Activated T-helper 1 cell treated with anti-CD3 and anti-CD28 coated beads, Interleukin-12 subunit alpha, Interleukin-12 subunit beta, Interleukin-2, Interleukin-4 antibody, amounts not matched to agents 30 ng/mL and 10 ng/mL and 1 ng/mL, durations not matched to agents 14 hours and 24 hours and 36 hours (primary cell): ENCODE measurements around the gene SUPT20H. TPM values are rescaled to one million over a fixed set of nuclear protein-coding genes. Genes with fewer than 3 reads are reported as not detected.
"Not testable (repeated sequence)": the region's sequence is repeated elsewhere in the genome, so short reads cannot be mapped to it uniquely, and the experiment has no call there.

Source experiments
- DNase-seq: peaks from one replicate; pipeline ENCODE4 v3.0.0; 2021; ENCODE audit warnings: low spot score
- H3K27ac Mint-ChIP-seq: one replicate; pipeline ENCODE4 v1.8.0; 2021; ENCODE audit warnings: mild to moderate bottlenecking, mixed read lengths
- H3K27me3 Mint-ChIP-seq: one replicate; pipeline ENCODE4 v1.8.0; 2022; ENCODE audit warnings: mild to moderate bottlenecking, moderate library complexity, mixed read lengths; ENCODE audit not compliant: insufficient read depth
- H3K36me3 Mint-ChIP-seq: one replicate; pipeline ENCODE4 v1.8.0; 2021; ENCODE audit warnings: low read depth, mixed read lengths
- H3K4me1 Mint-ChIP-seq: one replicate; pipeline ENCODE4 v1.8.0; 2021; ENCODE audit warnings: low read depth, mixed read lengths
- H3K4me3 Mint-ChIP-seq: one replicate; pipeline ENCODE4 v1.8.0; 2021; ENCODE audit warnings: mild to moderate bottlenecking, moderate library complexity, mixed read lengths
- H3K9me3 Mint-ChIP-seq: one replicate; pipeline ENCODE4 v1.8.0; 2021; ENCODE audit warnings: mixed read lengths
- intact Hi-C: fragments of 100-400 bp; cut with micrococcal nuclease; formaldehyde crosslinking; loops from one replicate; pipeline ENCODE4 v1.15.1; 2024
- total RNA-seq: library from RNA; stranded (reverse); gene quantifications from 2 replicates; pipeline ENCODE4 v1.2.3, GENCODE V29; 2022

The SUPT20H gene
- total RNA-seq, 1 donor from 2014 or later: 75.7 TPM

DNA sequence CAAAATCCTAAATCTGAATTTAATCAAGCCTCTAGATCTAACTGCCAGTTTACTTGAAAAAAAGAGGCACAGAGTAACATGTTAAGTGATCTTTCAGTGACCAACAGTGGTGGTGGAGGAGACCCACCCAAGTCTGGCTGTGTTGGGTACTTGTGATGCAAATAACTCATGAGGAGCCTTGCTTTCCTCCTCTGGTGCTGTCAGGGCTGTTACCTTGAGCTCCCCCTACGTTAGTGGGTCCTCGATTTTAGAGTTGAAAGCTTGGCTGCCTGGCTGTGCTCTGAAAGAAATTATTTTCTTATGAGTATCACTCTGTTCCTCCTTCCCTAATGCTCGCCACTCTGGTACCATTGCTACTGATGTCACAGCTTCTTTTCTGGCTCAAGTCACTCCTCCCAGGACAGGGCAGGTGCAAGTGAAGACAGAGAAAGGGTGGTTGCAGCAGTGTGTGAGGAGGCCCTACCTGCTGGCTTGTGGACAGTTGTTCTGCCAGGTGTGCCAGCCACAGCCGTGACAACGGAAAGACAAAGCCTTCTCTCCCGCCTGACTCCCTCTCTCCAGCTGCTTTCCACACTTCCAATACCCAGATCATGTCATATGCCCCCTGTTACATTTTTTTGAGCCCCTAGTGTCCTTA lies 6.5 kb upstream of the SUPT20H start:
- H3K9me3 Mint-ChIP-seq: no peaks in the 10 kb centered on the region
- no peak for DNase-seq
- H3K4me1 Mint-ChIP-seq: no peaks in the 10 kb centered on the region
- H3K4me3 Mint-ChIP-seq: no peak overlapping the region
- H3K27ac Mint-ChIP-seq: no peak overlapping the region
- intact Hi-C loops: no loop called here
- peaks cover 11% of the 10 kb centered on the region for H3K27me3 Mint-ChIP-seq
- H3K36me3 Mint-ChIP-seq: no peaks in the 10 kb centered on the region

DNA sequence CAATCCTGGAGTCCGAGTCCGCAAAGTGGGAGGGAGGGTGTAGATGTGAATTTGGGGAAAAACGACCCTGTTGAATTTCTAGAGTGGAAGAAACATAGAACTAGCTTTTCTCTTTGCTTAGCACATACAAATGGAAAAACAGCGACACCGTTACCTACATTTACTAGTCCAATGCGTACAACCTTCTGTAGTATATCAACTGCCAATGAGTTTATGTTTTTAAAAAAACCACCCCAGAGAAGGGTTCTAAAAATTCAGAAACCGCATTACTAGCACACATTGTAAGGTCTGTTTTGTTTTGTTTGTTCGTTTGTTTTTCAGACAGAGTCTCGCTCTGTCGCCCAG lies 332 bp upstream of the SUPT20H start:
- Mint-ChIP-seq H3K36me3 (peaks cover 16% of the 10 kb centered on the region), H3K4me1 (peaks cover 11% of the 10 kb centered on the region), H3K27ac (peak overlapping the region; percentile 96), H3K9me3 (no peaks in the 10 kb centered on the region), H3K4me3 (peak overlapping the region; percentile 96), H3K27me3 (peaks cover 8% of the 10 kb centered on the region)
- DNase-seq: no peak
- intact Hi-C loops: loop anchor here (1.0 to 5.0 kb wide), 7 partner anchors 49 to 1977 kb away; partner anchors contain the start of genes EXOSC8, NHLRC3, PROSER1 and RFXAP

DNA sequence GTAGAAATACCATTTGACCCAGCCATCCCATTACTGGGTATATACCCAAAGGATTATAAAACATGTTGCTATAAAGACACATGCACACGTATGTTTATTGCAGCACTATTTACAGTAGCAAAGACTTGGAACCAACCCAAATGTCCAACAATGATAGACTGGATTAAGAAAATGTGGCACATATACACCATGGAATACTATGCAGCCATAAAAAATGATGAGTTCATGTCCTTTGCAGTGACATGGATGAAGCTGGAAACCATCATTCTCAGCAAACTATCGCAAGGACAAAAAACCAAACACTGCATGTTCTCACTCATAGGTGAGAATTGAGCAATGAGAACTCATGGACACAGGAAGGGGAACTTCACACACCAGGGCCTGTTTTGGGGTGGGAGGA lies 3.3 kb downstream of the SUPT20H start:
- H3K27me3 Mint-ChIP-seq, H3K9me3 Mint-ChIP-seq, DNase-seq, H3K27ac Mint-ChIP-seq, H3K4me3 Mint-ChIP-seq: not testable (repeated sequence)
- Mint-ChIP-seq H3K4me1 (peaks cover 31% of the 10 kb centered on the region), H3K36me3 (peaks cover 36% of the 10 kb centered on the region)
- intact Hi-C loops: loop anchor here (5.0 kb wide), 1 partner anchor 1981 kb away; the partner anchor contains the start of genes NHLRC3 and PROSER1

DNA sequence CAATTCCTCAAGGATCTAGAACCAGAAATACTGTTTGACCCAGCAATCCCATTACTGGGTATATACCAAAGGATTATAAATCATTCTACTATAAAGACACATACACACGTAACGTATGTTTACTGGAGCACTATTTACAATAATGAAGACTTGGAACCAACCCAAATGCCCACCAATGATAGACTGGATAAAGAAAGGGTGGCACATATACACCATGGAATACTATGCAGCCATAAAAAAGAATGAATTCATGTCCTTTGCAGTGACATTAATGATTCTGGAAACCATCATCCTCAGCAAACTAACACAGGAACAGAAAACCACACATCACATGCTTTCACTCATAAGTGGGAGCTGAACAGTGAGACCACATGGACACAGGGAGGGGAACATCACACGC lies 6.4 kb downstream of the SUPT20H start:
- peaks cover 41% of the 10 kb centered on the region for H3K36me3 Mint-ChIP-seq
- DNase-seq, H3K27me3 Mint-ChIP-seq, H3K27ac Mint-ChIP-seq, H3K4me3 Mint-ChIP-seq, H3K9me3 Mint-ChIP-seq: not testable (repeated sequence)
- intact Hi-C loops: loop anchor here (5.0 kb wide), 1 partner anchor 901 kb away; no protein-coding TSS in a partner anchor
- peaks cover 22% of the 10 kb centered on the region for H3K4me1 Mint-ChIP-seq

DNA sequence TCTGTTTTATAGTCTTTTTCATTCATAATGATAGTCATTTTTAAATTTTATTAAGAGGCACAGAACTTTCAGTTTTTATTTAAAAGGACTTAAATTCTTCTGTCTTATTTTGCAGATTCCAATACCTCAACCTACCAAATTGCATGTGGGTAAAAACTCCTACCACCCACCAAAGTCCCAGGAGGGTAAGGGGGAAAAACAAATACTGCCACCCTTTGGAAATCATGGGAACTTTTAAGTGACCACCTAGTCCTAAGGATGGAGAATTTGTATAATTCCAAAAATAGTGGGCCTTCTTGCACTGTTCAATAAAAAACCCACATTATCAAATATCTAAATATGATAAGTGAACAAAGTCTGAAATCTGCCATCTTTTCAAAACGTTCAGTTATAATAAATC lies 9.7 kb downstream of the SUPT20H start:
- Mint-ChIP-seq H3K4me3 (no peak overlapping the region), H3K4me1 (peaks cover 21% of the 10 kb centered on the region), H3K27ac (no peak overlapping the region), H3K27me3 (no peaks in the 10 kb centered on the region), H3K9me3 (peaks cover 6% of the 10 kb centered on the region), H3K36me3 (peaks cover 30% of the 10 kb centered on the region)
- intact Hi-C loops: loop anchor here (5.0 kb wide), 1 partner anchor 898 kb away; no protein-coding TSS in a partner anchor
- no peak for DNase-seq

DNA sequence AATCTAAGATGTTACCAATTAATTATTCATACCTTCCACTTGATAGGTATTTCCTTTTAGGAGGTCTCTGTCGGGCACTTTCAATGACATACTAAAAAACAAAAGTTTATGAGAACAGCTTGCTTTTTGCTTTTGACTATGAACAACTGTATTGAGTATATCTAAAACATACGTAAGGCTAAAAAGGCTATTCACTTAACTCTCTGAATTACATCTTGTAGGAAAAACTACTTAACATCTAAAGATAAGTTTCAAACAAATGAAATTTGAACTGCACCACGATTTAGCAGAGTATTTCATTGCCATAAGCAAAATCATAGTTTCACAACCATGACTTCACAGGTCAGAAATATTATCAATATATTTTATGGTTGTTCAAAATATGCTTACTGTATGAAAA lies 11.6 kb downstream of the SUPT20H start:
- intact Hi-C loops: no loop called here
- no peaks in the 10 kb centered on the region for H3K27me3 Mint-ChIP-seq

DNA sequence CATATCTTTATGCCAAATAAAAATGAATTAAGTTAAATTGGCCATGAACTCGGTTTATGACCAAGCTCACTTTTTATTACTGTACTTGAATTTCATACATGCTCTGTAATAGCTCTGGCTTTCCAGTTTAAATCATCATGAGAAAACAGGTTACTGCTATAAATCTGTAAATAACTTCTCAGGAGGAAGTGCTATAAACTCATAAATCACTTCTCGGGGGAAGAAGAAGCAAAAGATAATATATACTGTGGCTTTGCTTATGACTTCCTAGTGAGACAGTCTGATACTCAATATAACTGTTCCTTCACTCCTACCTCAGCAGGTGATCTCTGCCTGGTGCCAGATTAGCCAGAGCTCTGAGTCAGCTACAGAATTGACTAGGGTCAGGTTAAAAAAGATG lies 12.5 kb downstream of the SUPT20H start:
- peaks cover 9% of the 10 kb centered on the region for H3K4me1 Mint-ChIP-seq
- H3K36me3 Mint-ChIP-seq: peaks cover 25% of the 10 kb centered on the region
- H3K27me3 Mint-ChIP-seq: no peaks in the 10 kb centered on the region
- no peak overlapping the region for H3K27ac Mint-ChIP-seq
- no peaks in the 10 kb centered on the region for H3K9me3 Mint-ChIP-seq
- DNase-seq: no peak
- no peak overlapping the region for H3K4me3 Mint-ChIP-seq
- intact Hi-C loops: no loop called here

More for the DNA sequence above, 11.6 kb downstream of the SUPT20H start:
- H3K9me3 Mint-ChIP-seq: peaks cover under 1% of the 10 kb centered on the region
- no peak for DNase-seq
- H3K27ac Mint-ChIP-seq: no peak overlapping the region
- H3K4me1 Mint-ChIP-seq: peaks cover 17% of the 10 kb centered on the region
- peaks cover 26% of the 10 kb centered on the region for H3K36me3 Mint-ChIP-seq
- no peak overlapping the region for H3K4me3 Mint-ChIP-seq

DNA sequence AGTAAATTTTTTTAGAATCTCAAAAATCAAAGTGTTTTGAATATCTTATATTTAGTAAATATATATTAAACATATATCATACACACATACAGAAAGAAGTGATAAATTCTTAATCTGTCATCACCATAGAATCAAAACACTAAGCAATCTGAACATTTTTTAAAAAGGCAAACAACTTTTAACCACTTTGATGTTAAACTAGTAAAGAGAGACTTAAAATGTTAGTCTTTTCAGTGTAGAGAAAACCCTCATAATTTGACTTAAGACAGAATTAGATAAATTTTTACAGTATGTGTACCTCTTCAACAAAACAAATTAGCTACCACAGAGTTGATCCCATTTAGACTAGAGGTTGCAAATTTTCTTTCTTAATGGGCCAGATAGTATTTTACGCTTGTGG lies 13.4 kb downstream of the SUPT20H start:
- H3K27ac Mint-ChIP-seq: no peak overlapping the region
- no peak for DNase-seq
- no peaks in the 10 kb centered on the region for H3K9me3 Mint-ChIP-seq
- intact Hi-C loops: no loop called here
- H3K36me3 Mint-ChIP-seq: peaks cover 25% of the 10 kb centered on the region
- H3K27me3 Mint-ChIP-seq: no peaks in the 10 kb centered on the region
- H3K4me3 Mint-ChIP-seq: no peak overlapping the region
- no peaks in the 10 kb centered on the region for H3K4me1 Mint-ChIP-seq

DNA sequence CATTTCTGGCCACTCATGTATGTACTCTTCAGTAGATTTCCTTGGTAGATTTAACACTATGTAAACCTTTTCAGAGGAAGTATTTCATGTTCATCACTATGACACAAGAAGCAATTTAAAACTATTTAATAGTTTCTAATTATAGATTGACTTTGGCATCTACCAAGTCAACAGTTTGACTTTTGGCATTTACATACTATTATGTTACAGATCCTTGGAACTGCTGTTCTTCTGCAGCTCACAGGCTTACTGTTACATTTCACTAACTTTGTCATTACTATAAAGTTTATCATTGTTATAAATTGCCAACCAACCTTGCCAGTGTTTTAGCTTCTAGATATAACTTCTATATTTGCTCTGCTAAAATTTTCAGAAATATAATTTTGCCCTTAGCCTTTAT lies 18.7 kb downstream of the SUPT20H start:
- Mint-ChIP-seq H3K27ac (no peak overlapping the region), H3K36me3 (peaks cover 30% of the 10 kb centered on the region), H3K4me3 (no peak overlapping the region), H3K4me1 (no peaks in the 10 kb centered on the region), H3K9me3 (no peaks in the 10 kb centered on the region), H3K27me3 (no peaks in the 10 kb centered on the region)
- DNase-seq: no peak
- intact Hi-C loops: no loop called here

DNA sequence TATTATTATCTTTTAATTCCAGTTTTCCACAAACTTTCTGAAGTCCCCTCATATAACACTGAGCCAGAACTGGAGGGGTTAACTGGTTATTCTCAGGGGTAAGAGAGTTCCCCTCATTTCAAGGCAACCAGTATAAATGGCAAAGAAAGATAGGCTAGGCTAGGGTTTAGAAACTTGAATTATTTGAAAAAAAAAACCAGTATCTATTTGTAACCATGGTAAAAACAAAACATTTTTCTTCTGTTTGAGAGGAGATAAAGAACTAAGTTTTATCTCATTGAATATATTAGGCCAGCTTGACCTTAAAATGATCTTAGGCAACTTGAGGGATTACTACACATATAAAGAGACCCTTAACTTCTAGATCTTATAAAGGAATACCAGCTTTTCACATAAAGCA lies 19.6 kb downstream of the SUPT20H start:
- Mint-ChIP-seq H3K4me3 (no peak overlapping the region), H3K27me3 (no peaks in the 10 kb centered on the region), H3K4me1 (no peaks in the 10 kb centered on the region), H3K36me3 (peaks cover 33% of the 10 kb centered on the region), H3K9me3 (no peaks in the 10 kb centered on the region), H3K27ac (no peak overlapping the region)
- no peak for DNase-seq
- intact Hi-C loops: no loop called here

DNA sequence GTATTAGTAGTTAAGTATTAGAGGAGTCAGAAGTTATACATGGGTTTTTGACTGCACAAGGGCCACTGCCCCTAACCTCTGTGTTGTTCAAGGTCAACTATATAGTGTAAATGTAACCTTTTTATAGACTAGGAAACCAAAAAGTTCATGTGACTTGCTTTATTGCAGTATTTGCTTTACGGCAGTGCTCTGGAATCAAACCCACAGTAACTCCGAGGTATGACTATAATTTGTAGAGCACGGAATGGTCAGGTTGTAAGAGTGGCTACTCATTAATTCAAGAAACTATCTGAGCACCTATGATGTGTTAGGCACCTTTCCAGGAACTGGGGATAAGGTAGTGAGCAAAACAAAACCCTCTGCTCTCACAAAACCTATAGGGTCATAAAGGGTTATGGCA lies 22.2 kb downstream of the SUPT20H start:
- Mint-ChIP-seq H3K4me3 (no peak overlapping the region), H3K36me3 (peaks cover 40% of the 10 kb centered on the region), H3K27ac (no peak overlapping the region), H3K9me3 (no peaks in the 10 kb centered on the region), H3K4me1 (no peaks in the 10 kb centered on the region), H3K27me3 (no peaks in the 10 kb centered on the region)
- no peak for DNase-seq
- intact Hi-C loops: no loop called here

DNA sequence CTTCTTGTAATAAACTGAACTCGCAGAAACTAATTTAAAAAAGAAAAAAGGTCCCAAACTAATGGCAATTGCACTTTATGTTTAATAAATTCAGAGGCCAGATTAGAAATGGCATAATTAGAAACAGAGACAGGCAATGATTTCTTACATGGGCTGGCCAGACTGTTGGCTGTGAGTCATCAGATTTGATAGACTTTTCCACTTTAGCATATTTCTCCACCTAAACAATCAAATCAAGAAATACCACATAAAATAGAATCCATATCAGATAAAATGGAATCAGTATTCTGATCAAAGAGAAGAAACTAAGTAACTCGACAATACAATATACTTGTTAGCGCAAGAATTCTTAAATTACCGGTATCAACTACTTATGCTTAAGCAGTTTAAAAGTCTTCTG lies 29.9 kb downstream of the SUPT20H start:
- Mint-ChIP-seq H3K27me3 (no peaks in the 10 kb centered on the region), H3K36me3 (peaks cover 29% of the 10 kb centered on the region), H3K9me3 (no peaks in the 10 kb centered on the region), H3K27ac (no peak overlapping the region), H3K4me3 (no peak overlapping the region), H3K4me1 (no peaks in the 10 kb centered on the region)
- intact Hi-C loops: loop anchor here (2.0 kb wide), 1 partner anchor 27 kb away; no protein-coding TSS in a partner anchor
- DNase-seq: no peak

DNA sequence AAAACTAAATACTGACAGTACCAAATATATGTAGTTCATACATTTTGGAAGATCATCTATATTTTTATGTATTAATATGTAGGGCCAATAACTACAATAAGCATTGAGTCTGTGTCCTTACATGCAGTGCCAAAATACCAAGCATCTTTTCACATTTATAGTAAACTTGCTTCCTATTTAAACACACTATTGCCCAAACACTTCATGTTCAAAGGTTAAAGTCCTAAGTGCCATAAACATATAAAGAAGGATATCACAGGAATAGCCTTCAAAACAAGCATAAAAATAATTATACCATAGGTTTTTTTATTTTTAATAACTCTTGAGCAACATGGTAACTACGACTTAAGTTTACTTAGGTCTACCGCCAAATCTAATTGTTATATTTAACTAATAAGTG lies 31.8 kb downstream of the SUPT20H start:
- Mint-ChIP-seq H3K9me3 (no peaks in the 10 kb centered on the region), H3K36me3 (peaks cover 30% of the 10 kb centered on the region), H3K4me1 (no peaks in the 10 kb centered on the region), H3K27ac (no peak overlapping the region), H3K4me3 (no peak overlapping the region), H3K27me3 (no peaks in the 10 kb centered on the region)
- no peak for DNase-seq
- intact Hi-C loops: loop anchor here (2.0 kb wide), 1 partner anchor 25 kb away; no protein-coding TSS in a partner anchor

DNA sequence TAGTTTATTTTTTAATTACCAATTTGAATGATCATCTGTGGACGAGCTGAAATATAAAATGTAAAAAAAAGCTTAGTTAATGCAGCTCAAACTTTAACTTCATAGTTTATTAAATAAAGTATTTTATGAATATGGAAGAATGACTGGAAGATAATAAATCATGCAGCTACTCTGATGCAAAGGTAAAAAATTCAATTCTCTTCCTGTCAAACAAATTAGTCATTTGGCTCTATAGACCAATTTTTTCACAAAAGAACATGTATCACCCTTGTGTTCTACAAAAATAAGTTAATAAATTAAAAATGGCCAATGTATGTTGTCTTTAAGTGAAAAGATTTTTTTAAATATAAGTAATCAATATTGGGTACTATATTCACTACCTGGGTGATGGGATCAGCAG lies 32.7 kb downstream of the SUPT20H start:
- no peaks in the 10 kb centered on the region for H3K9me3 Mint-ChIP-seq
- no peak for DNase-seq
- no peak overlapping the region for H3K4me3 Mint-ChIP-seq
- no peaks in the 10 kb centered on the region for H3K4me1 Mint-ChIP-seq
- H3K27ac Mint-ChIP-seq: no peak overlapping the region
- no peaks in the 10 kb centered on the region for H3K27me3 Mint-ChIP-seq
- H3K36me3 Mint-ChIP-seq: peaks cover 29% of the 10 kb centered on the region
- intact Hi-C loops: no loop called here
